ENCODE data around the gene HNRNPF. TPM values are rescaled to one million over a fixed set of nuclear protein-coding genes. Genes with fewer than 3 reads are reported as not detected.
A peak's percentile ranks its signal among the peaks of the same experiment; 100 is the strongest.

Gene HNRNPF
- total and polyA plus RNA-seq, 5 donors from 2014 or later: 143 to 350 (median 316) TPM

- Mint-ChIP-seq H3K27me3 (no peaks in the 10 kb centered on the region), H3K36me3 (peaks cover 50% of the 10 kb centered on the region), H3K27ac (peak overlapping the region in 2 of 3 donors; percentile 54 to 82), H3K4me1 (peaks cover 24 to 80% (median 62%) of the 10 kb centered on the region in 4 donors), H3K4me3 (peak overlapping the region in 1 of 4 donors; percentile 33), H3K9me3 (no peaks in the 10 kb centered on the region)
- Histone ChIP-seq H3K4me3 (ENCODE audit: low read depth, low read length) (no peak overlapping the region), H3K36me3 (ENCODE audit: control insufficient read depth, insufficient read depth, low read length) (peaks cover 89% of the 10 kb centered on the region), H3K27ac (ENCODE audit: insufficient read depth, low read length, poor library complexity, severe bottlenecking) (peak overlapping the region; percentile 45), H3K4me1 (ENCODE audit: control insufficient read depth, insufficient read depth, low read length, poor library complexity, severe bottlenecking) (peaks cover 45% of the 10 kb centered on the region), H3K9me3 (ENCODE audit: control insufficient read depth in 2 of 2, low read length in 2 of 2) (no peaks in the 10 kb centered on the region), H3K27me3 (ENCODE audit: control insufficient read depth, insufficient read depth, low read length) (no peaks in the 10 kb centered on the region)
- DNase-seq (no peak), ATAC-seq (ENCODE audit: low read depth in 2 of 2) (no peak)
Measured at GRCh38 chr10:43389867-43390266, 19.1 kb downstream of the HNRNPF start.

DNA sequence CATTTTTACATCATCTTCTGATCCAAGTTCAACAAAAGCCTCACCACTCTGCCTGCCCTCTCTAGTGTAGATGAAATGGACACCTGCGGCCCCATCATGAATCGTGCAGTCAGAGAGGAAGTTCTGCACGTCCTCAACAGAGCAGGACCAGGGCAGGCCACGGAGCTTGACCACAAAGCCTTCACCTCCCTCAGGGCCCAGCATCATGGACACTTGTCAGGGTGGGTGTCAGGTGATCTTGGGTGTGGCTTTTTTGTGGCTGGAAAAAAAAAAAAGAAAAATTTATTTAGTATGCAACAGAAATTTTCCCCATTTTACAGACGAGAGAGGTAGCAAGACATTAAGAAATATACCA is 21.3 kb downstream of the HNRNPF start:
- peaks cover 41% of the 10 kb centered on the region for H3K36me3 Mint-ChIP-seq
- Histone ChIP-seq H3K27me3 (ENCODE audit: control insufficient read depth, insufficient read depth, low read length) (no peaks in the 10 kb centered on the region), H3K4me1 (ENCODE audit: control insufficient read depth, insufficient read depth, low read length, poor library complexity, severe bottlenecking) (peaks cover 29% of the 10 kb centered on the region), H3K4me3 (ENCODE audit: low read depth, low read length) (no peak overlapping the region), H3K36me3 (ENCODE audit: control insufficient read depth, insufficient read depth, low read length) (peaks cover 72% of the 10 kb centered on the region), H3K27ac (ENCODE audit: insufficient read depth, low read length, poor library complexity, severe bottlenecking) (no peak overlapping the region), H3K9me3 (ENCODE audit: control insufficient read depth in 2 of 2, low read length in 2 of 2) (no peaks in the 10 kb centered on the region)
- peaks cover 19 to 68% (median 49%) of the 10 kb centered on the region in 4 donors for H3K4me1 Mint-ChIP-seq
- no peaks in the 10 kb centered on the region for H3K27me3 Mint-ChIP-seq
- DNase-seq: no peak
- H3K9me3 Mint-ChIP-seq: no peaks in the 10 kb centered on the region
- H3K4me3 Mint-ChIP-seq: peak overlapping the region in 1 of 4 donors; percentile 48
- H3K27ac Mint-ChIP-seq: peak overlapping the region in 1 of 3 donors; percentile 54
- no peak for ATAC-seq (ENCODE audit: low read depth in 2 of 2)

- Mint-ChIP-seq H3K36me3 (peaks cover 36% of the 10 kb centered on the region), H3K27ac (peak overlapping the region in 2 of 3 donors; percentile 54 to 74), H3K4me3 (no peak overlapping the region), H3K4me1 (peaks cover 19 to 63% (median 46%) of the 10 kb centered on the region in 4 donors), H3K27me3 (no peaks in the 10 kb centered on the region), H3K9me3 (no peaks in the 10 kb centered on the region)
- no peak for DNase-seq
- Histone ChIP-seq H3K27ac (ENCODE audit: insufficient read depth, low read length, poor library complexity, severe bottlenecking) (no peak overlapping the region), H3K9me3 (ENCODE audit: control insufficient read depth in 2 of 2, low read length in 2 of 2) (no peaks in the 10 kb centered on the region), H3K4me1 (ENCODE audit: control insufficient read depth, insufficient read depth, low read length, poor library complexity, severe bottlenecking) (peaks cover 25% of the 10 kb centered on the region), H3K36me3 (ENCODE audit: control insufficient read depth, insufficient read depth, low read length) (peaks cover 68% of the 10 kb centered on the region), H3K4me3 (ENCODE audit: low read depth, low read length) (no peak overlapping the region), H3K27me3 (ENCODE audit: control insufficient read depth, insufficient read depth, low read length) (no peaks in the 10 kb centered on the region)
- ATAC-seq (ENCODE audit: low read depth in 2 of 2): no peak
Measured at GRCh38 chr10:43386981-43387677, 21.9 kb downstream of the HNRNPF start.

DNA sequence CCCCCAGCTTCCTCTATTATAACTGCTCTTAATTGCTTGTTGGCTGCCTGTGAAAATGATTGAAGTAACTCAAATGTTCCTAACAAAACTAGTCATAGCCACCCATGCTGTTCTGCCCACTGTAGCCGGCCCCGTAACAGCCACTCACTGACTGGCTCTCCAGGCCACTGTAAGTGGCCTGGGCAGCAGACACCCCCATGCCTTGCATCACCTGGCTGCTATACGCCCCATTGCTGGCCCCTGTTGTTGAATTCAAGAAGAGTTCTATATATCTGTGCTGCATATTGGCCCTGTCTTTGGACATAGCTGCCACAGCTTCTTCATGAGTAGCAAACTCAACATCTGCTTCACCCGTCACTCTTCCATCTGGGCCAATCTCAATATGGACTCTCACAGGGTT is 22.4 kb downstream of the HNRNPF start:
- H3K27ac Mint-ChIP-seq: peak overlapping the region in 2 of 3 donors; percentile 44 to 74
- H3K27me3 ChIP-seq (ENCODE audit: control insufficient read depth, insufficient read depth, low read length): no peaks in the 10 kb centered on the region
- H3K27ac ChIP-seq (ENCODE audit: insufficient read depth, low read length, poor library complexity, severe bottlenecking): no peak overlapping the region
- DNase-seq: no peak
- no peak overlapping the region for H3K4me3 Mint-ChIP-seq
- H3K4me1 Mint-ChIP-seq: peaks cover 19 to 60% (median 43%) of the 10 kb centered on the region in 4 donors
- no peaks in the 10 kb centered on the region for H3K9me3 ChIP-seq (ENCODE audit: control insufficient read depth in 2 of 2, low read length in 2 of 2)
- peaks cover 24% of the 10 kb centered on the region for H3K4me1 ChIP-seq (ENCODE audit: control insufficient read depth, insufficient read depth, low read length, poor library complexity, severe bottlenecking)
- no peaks in the 10 kb centered on the region for H3K27me3 Mint-ChIP-seq
- H3K36me3 Mint-ChIP-seq: peaks cover 32% of the 10 kb centered on the region
- no peak overlapping the region for H3K4me3 ChIP-seq (ENCODE audit: low read depth, low read length)
- no peak for ATAC-seq (ENCODE audit: low read depth in 2 of 2)
- H3K9me3 Mint-ChIP-seq: no peaks in the 10 kb centered on the region
- H3K36me3 ChIP-seq (ENCODE audit: control insufficient read depth, insufficient read depth, low read length): peaks cover 62% of the 10 kb centered on the region

- Histone ChIP-seq H3K27me3 (ENCODE audit: control insufficient read depth, insufficient read depth, low read length) (no peaks in the 10 kb centered on the region), H3K4me1 (ENCODE audit: control insufficient read depth, insufficient read depth, low read length, poor library complexity, severe bottlenecking) (peaks cover 16% of the 10 kb centered on the region), H3K27ac (ENCODE audit: insufficient read depth, low read length, poor library complexity, severe bottlenecking) (peak overlapping the region; percentile 48), H3K36me3 (ENCODE audit: control insufficient read depth, insufficient read depth, low read length) (peaks cover 53% of the 10 kb centered on the region), H3K4me3 (ENCODE audit: low read depth, low read length) (no peak overlapping the region), H3K9me3 (ENCODE audit: control insufficient read depth in 2 of 2, low read length in 2 of 2) (no peaks in the 10 kb centered on the region)
- Mint-ChIP-seq H3K4me1 (peaks cover 24 to 51% (median 38%) of the 10 kb centered on the region in 4 donors), H3K27ac (no peak overlapping the region), H3K9me3 (no peaks in the 10 kb centered on the region), H3K27me3 (no peaks in the 10 kb centered on the region), H3K4me3 (no peak overlapping the region), H3K36me3 (peaks cover 30% of the 10 kb centered on the region)
- DNase-seq (no peak), ATAC-seq (ENCODE audit: low read depth in 2 of 2) (no peak)
Measured at GRCh38 chr10:43385412-43386004, 23.5 kb downstream of the HNRNPF start.

GRCh38 chr10:43384252-43385221 is 24.4 kb downstream of the HNRNPF start:
- H3K27ac Mint-ChIP-seq: peak overlapping the region; percentile 9 to 89 (median 69)
- H3K4me1 Mint-ChIP-seq: peaks cover 22 to 41% (median 31%) of the 10 kb centered on the region in 4 donors
- H3K27me3 ChIP-seq (ENCODE audit: control insufficient read depth, insufficient read depth, low read length): no peaks in the 10 kb centered on the region
- H3K27ac ChIP-seq (ENCODE audit: insufficient read depth, low read length, poor library complexity, severe bottlenecking): peak overlapping the region; percentile 48
- no peak overlapping the region for H3K4me3 Mint-ChIP-seq
- DNase-seq (no peak), ATAC-seq (ENCODE audit: low read depth in 2 of 2) (no peak)
- peaks cover 44% of the 10 kb centered on the region for H3K36me3 ChIP-seq (ENCODE audit: control insufficient read depth, insufficient read depth, low read length)
- no peaks in the 10 kb centered on the region for H3K9me3 Mint-ChIP-seq
- no peaks in the 10 kb centered on the region for H3K9me3 ChIP-seq (ENCODE audit: control insufficient read depth in 2 of 2, low read length in 2 of 2)
- no peaks in the 10 kb centered on the region for H3K27me3 Mint-ChIP-seq
- peaks cover 9% of the 10 kb centered on the region for H3K4me1 ChIP-seq (ENCODE audit: control insufficient read depth, insufficient read depth, low read length, poor library complexity, severe bottlenecking)
- H3K4me3 ChIP-seq (ENCODE audit: low read depth, low read length): no peak overlapping the region
- H3K36me3 Mint-ChIP-seq: peaks cover 22% of the 10 kb centered on the region

- no peak for ATAC-seq (ENCODE audit: low read depth in 2 of 2)
- Histone ChIP-seq H3K9me3 (ENCODE audit: control insufficient read depth in 2 of 2, low read length in 2 of 2) (no peaks in the 10 kb centered on the region), H3K36me3 (ENCODE audit: control insufficient read depth, insufficient read depth, low read length) (peaks cover 33% of the 10 kb centered on the region), H3K27ac (ENCODE audit: insufficient read depth, low read length, poor library complexity, severe bottlenecking) (no peak overlapping the region), H3K4me3 (ENCODE audit: low read depth, low read length) (no peak overlapping the region), H3K4me1 (ENCODE audit: control insufficient read depth, insufficient read depth, low read length, poor library complexity, severe bottlenecking) (peaks cover under 1% of the 10 kb centered on the region), H3K27me3 (ENCODE audit: control insufficient read depth, insufficient read depth, low read length) (no peaks in the 10 kb centered on the region)
- H3K36me3 Mint-ChIP-seq: peaks cover 15% of the 10 kb centered on the region
- no peak for DNase-seq
- no peak overlapping the region for H3K4me3 Mint-ChIP-seq
- no peaks in the 10 kb centered on the region for H3K27me3 Mint-ChIP-seq
- no peaks in the 10 kb centered on the region for H3K9me3 Mint-ChIP-seq
- peaks cover 14 to 31% (median 22%) of the 10 kb centered on the region in 4 donors for H3K4me1 Mint-ChIP-seq
- H3K27ac Mint-ChIP-seq: peak overlapping the region; percentile 66 to 89 (median 69)
Measured at GRCh38 chr10:43383204-43383971, 25.6 kb downstream of the HNRNPF start.

Data from CD4-positive, CD25-positive, alpha-beta regulatory T cell (primary cell).